CD4-positive, alpha-beta memory T cell (primary cell): Measurements from ENCODE around the gene ATXN1. TPM values are rescaled to one million over a fixed set of nuclear protein-coding genes. Genes with fewer than 3 reads are reported as not detected.

Source experiments
- CTCF ChIA-PET: fragments of 350-600 bp; sonication (Branson Sonifier 250); formaldehyde crosslinking; loops from one replicate; lab custom pipeline; 2021; ENCODE audit warnings: inconsistent platforms; ENCODE audit not compliant: partially characterized antibody; lab: Charles Lee
- POLR2A ChIA-PET: fragments of 350-600 bp; sonication (Branson Sonifier 250); formaldehyde crosslinking; loops from one replicate; lab custom pipeline; 2021; ENCODE audit not compliant: partially characterized antibody; lab: Charles Lee
- DNase-seq, 5 donors: peaks; one replicate each; pipeline versions ENCODE4 v3.0.0 to v3.0.0-alpha.2; 2020 to 2022; ENCODE audit warnings: mixed read lengths in 1 of 5
- H3K27ac ChIP-seq: one replicate; pipeline ENCODE4 v1.7.0; 2013; ENCODE audit warnings: low read depth, low read length
- H3K27me3 ChIP-seq: 2 replicates; pipeline ENCODE4 v1.7.0; 2013; ENCODE audit warnings: mild to moderate bottlenecking, low read length, moderate library complexity; ENCODE audit not compliant: insufficient read depth
- H3K36me3 ChIP-seq: 2 replicates; pipeline ENCODE4 v1.7.0; 2013; ENCODE audit warnings: mild to moderate bottlenecking, low read length, moderate library complexity; ENCODE audit not compliant: insufficient read depth
- H3K4me1 ChIP-seq: 2 replicates; pipeline ENCODE4 v1.7.0; 2013; ENCODE audit warnings: mild to moderate bottlenecking, low read length, moderate library complexity; ENCODE audit not compliant: insufficient read depth
- H3K4me3 ChIP-seq, 2 donors: one replicate each; pipeline ENCODE4 v1.7.0; 2013; ENCODE audit warnings: low read length in 2 of 2, mild to moderate bottlenecking in 1 of 2
- H3K9me3 ChIP-seq, 2 donors: one replicate each; pipeline ENCODE4 v1.7.0; 2013; ENCODE audit warnings: low read length in 2 of 2, control low read depth in 1 of 2; ENCODE audit not compliant: control insufficient read depth in 1 of 2
- H3K27ac Mint-ChIP-seq, 7 donors: one replicate each; pipeline ENCODE4 v1.8.0; 2020 to 2021; ENCODE audit warnings: mixed read lengths in 7 of 7, mild to moderate bottlenecking in 6 of 7, inconsistent platforms in 3 of 7, moderate library complexity in 3 of 7
- H3K27me3 Mint-ChIP-seq, 2 donors: one replicate each; pipeline ENCODE4 v1.8.0; 2020 to 2021; ENCODE audit warnings: mixed read lengths in 2 of 2
- H3K36me3 Mint-ChIP-seq, 2 donors: one replicate each; pipeline ENCODE4 v1.8.0; 2020 to 2021; ENCODE audit warnings: mixed read lengths in 2 of 2, inconsistent platforms in 1 of 2, mild to moderate bottlenecking in 1 of 2
- H3K4me1 Mint-ChIP-seq, 4 donors: one replicate each; pipeline ENCODE4 v1.8.0; 2020 to 2021; ENCODE audit warnings: mixed read lengths in 4 of 4, mild to moderate bottlenecking in 1 of 4
- H3K4me3 Mint-ChIP-seq, 8 donors: one replicate each; pipeline ENCODE4 v1.8.0; 2020 to 2021; ENCODE audit warnings: mixed read lengths in 8 of 8, mild to moderate bottlenecking in 7 of 8, moderate library complexity in 6 of 8, inconsistent platforms in 3 of 8
- H3K9me3 Mint-ChIP-seq, 8 donors: one replicate each; pipeline ENCODE4 v1.8.0; 2020 to 2021; ENCODE audit warnings: mixed read lengths in 8 of 8, mild to moderate bottlenecking in 5 of 8, inconsistent platforms in 3 of 8, moderate library complexity in 1 of 8
- intact Hi-C: fragments of 100-400 bp; cut with micrococcal nuclease; formaldehyde crosslinking; loops from one replicate; pipeline ENCODE4 v1.15.1; 2023
- polyA plus RNA-seq, 2 donors: library from polyadenylated mRNA; unstranded; fragments of 300-500 nt; fragmentation: Illumina TruSeq; gene quantifications; one replicate each; pipeline ENCODE4 v1.2.3, GENCODE V29; 2021
- total RNA-seq, 2 experiments: library from RNA; stranded (reverse); gene quantifications; one replicate each; pipeline ENCODE4 v1.2.3, GENCODE V29; 2021

The ATXN1 gene
- total and polyA plus RNA-seq, 4 experiments from 2014 or later, result 10.5 to 97.4 (median 56.9) TPM

DNA sequence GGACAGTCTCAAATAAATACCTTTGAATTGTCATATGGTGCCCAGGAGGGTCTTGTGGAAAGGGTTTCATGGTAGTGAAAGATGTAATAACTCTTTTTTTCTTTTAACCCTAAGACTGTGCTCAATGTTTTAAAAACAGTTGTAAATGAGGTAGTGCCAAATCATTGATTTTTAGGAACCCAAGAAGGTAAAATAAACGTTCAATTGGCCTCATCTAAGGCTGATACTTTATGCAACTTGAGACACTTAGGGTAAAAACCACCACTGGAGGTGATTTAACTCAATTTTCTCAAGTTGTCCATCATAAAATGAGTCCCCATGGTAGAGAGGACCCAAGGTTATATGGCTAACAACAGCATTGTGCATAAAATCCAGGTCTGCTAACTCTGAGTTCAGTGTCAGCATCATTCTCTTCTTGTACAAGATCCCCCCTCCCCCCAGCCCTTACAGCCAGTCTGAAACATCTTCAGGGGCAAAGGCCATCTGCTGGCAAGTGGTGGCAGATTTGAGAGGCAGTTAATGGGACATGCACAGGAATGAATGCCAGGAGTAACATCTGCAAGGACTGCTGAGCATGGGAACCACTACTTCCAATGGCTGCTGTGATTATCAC lies 278.5 kb downstream of the ATXN1 start:
- intact Hi-C loops, result loop anchor here (2.0 to 5.0 kb wide), 2 partner anchors 46 to 161 kb away; no protein-coding TSS in a partner anchor
- peak overlapping the region; percentile 20 to 84 (median 65) for H3K4me3 Mint-ChIP-seq
- no peaks in the 10 kb centered on the region for H3K27me3 ChIP-seq
- H3K27ac Mint-ChIP-seq, result peak overlapping the region; percentile 90 to 99 (median 96)
- peak overlapping the region; percentile 75 for H3K27ac ChIP-seq
- DNase-seq, result no peak
- no peaks in the 10 kb centered on the region for H3K36me3 ChIP-seq
- H3K4me3 ChIP-seq, result no peak overlapping the region
- peaks cover 35 to 38% of the 10 kb centered on the region in 2 donors for H3K36me3 Mint-ChIP-seq
- H3K4me1 Mint-ChIP-seq, result peaks cover 70 to 88% (median 79%) of the 10 kb centered on the region in 4 donors
- H3K9me3 ChIP-seq, result no peaks in the 10 kb centered on the region
- peaks cover 89% of the 10 kb centered on the region for H3K4me1 ChIP-seq
- no peaks in the 10 kb centered on the region for H3K9me3 Mint-ChIP-seq
- ChIA-PET POLR2A (interaction anchor here (1.0 to 2.8 kb wide), 3 partner anchors 45 to 279 kb away, joined by 4 to 16 read pairs (median 5); partner anchors contain the start of gene ATXN1), CTCF (interaction anchor here (1.1 to 2.3 kb wide), 2 partner anchors 16 to 29 kb away, joined by 3 to 7 read pairs; no protein-coding TSS in a partner anchor)
- H3K27me3 Mint-ChIP-seq, result no peaks in the 10 kb centered on the region

DNA sequence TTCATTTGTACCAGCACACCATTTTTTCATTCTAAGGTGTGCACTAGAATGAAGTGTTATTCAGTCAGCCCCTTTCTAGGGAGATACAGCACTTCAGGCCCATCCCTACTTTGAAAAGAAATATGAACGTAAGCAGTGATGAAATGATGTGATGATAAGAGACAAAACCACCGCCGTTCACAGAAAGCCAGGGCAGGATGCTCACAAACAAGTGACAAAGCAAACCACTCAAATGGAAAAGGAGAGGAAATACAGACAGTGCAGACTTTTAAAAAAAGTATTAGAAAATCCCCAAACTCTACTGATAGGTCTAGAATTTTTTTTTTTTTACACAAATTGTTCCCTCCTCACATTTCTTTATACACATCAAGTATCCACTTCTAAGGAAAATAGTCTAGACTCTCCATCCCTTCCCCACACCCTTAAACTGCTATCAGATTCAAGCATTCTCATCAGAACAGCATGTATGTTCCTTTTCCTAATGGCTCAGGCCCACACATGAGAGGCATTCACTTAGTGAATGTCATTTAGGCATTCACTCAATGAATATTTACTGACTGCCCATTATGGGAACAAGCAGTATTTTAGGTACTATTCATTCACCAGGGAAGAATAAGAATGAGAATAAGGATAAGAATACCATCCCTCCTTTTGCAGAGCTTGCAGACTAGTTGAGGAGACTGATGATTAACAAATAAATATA lies 279.4 kb downstream of the ATXN1 start:
- Mint-ChIP-seq H3K27me3 (no peaks in the 10 kb centered on the region), H3K9me3 (no peaks in the 10 kb centered on the region), H3K27ac (peak overlapping the region; percentile 88 to 99 (median 95)), H3K4me3 (peak overlapping the region; percentile 3 to 76 (median 52)), H3K36me3 (peaks cover 39 to 46% of the 10 kb centered on the region in 2 donors), H3K4me1 (peaks cover 66 to 88% (median 77%) of the 10 kb centered on the region in 4 donors)
- H3K27me3 ChIP-seq, result no peaks in the 10 kb centered on the region
- H3K36me3 ChIP-seq, result no peaks in the 10 kb centered on the region
- peak overlapping the region; percentile 75 for H3K27ac ChIP-seq
- intact Hi-C loops, result loop anchor here (1.0 to 5.0 kb wide), 4 partner anchors 45 to 279 kb away; partner anchors contain the start of gene ATXN1
- DNase-seq, result peak; percentile 84 to 92 (median 88)
- ChIA-PET POLR2A (interaction anchor here (0.9 to 2.8 kb wide), 4 partner anchors 42 to 280 kb away, joined by 3 to 16 read pairs (median 3); partner anchors contain the start of gene ATXN1), CTCF (interaction anchor here (1.1 to 2.3 kb wide), 4 partner anchors 11 to 231 kb away, joined by 3 to 8 read pairs (median 8); no protein-coding TSS in a partner anchor)
- H3K4me1 ChIP-seq, result peaks cover 81% of the 10 kb centered on the region
- H3K4me3 ChIP-seq, result no peak overlapping the region
- H3K9me3 ChIP-seq, result no peaks in the 10 kb centered on the region

DNA sequence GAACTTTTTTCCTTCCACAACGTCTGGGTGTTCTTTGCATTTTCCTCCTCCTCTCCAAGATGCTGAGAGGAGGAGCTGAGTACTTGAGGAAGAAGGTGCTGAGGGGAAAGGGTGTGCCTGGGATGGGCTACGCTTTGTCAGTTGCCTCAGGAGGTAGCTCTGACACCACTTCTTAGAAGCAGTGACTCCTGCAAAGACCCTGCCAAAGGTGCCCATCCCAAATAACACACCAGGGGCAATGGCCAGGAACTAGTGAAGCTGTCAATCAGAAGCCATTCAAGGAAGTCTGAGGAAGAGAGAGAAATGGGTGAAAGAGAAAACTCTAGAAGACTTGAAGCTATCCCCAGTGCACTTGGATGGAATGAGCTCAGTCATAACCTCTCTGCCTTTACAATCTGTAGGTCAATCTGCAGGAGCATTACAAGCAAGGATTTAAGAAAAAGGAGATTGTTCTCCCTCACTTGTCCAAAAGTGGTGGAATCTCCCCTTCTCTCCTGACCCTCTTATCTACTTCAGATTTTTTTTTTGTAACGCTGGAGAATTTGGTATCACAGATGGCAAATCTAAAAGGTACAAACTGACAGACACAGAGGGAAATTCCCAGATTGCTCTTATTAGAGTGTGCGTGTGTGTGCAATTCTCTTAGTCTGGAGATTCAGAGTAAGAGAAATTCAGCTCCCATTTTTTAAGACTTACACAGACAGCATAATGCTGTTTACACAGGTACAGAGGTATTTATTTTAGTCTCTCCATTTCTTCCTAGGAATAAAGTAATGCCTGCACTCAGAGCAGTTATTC lies 280.3 kb downstream of the ATXN1 start:
- no peak overlapping the region for H3K4me3 ChIP-seq
- POLR2A ChIA-PET, result interaction anchor here (0.5 to 2.8 kb wide), 7 partner anchors 8 to 281 kb away, joined by 3 to 16 read pairs (median 3); partner anchors contain the start of gene ATXN1
- H3K9me3 ChIP-seq, result no peaks in the 10 kb centered on the region
- H3K4me1 Mint-ChIP-seq, result peaks cover 63 to 88% (median 73%) of the 10 kb centered on the region in 4 donors
- peaks cover 40 to 48% of the 10 kb centered on the region in 2 donors for H3K36me3 Mint-ChIP-seq
- H3K27ac ChIP-seq, result peak overlapping the region; percentile 75
- DNase-seq, result peak in 3 of 5 donors; percentile 12 to 45 (median 42)
- peaks cover 73% of the 10 kb centered on the region for H3K4me1 ChIP-seq
- peak overlapping the region in 6 of 8 donors; percentile 15 to 76 (median 52) for H3K4me3 Mint-ChIP-seq
- CTCF ChIA-PET, result interaction anchor here (1.3 to 2.3 kb wide), 3 partner anchors 10 to 231 kb away, joined by 7 to 8 read pairs (median 8); no protein-coding TSS in a partner anchor
- H3K27me3 Mint-ChIP-seq, result no peaks in the 10 kb centered on the region
- H3K27me3 ChIP-seq, result no peaks in the 10 kb centered on the region
- H3K27ac Mint-ChIP-seq, result peak overlapping the region; percentile 88 to 99 (median 95)
- intact Hi-C loops, result loop anchor here (1.0 to 5.0 kb wide), 3 partner anchors 60 to 280 kb away; partner anchors contain the start of gene ATXN1
- no peaks in the 10 kb centered on the region for H3K36me3 ChIP-seq
- no peaks in the 10 kb centered on the region for H3K9me3 Mint-ChIP-seq

DNA sequence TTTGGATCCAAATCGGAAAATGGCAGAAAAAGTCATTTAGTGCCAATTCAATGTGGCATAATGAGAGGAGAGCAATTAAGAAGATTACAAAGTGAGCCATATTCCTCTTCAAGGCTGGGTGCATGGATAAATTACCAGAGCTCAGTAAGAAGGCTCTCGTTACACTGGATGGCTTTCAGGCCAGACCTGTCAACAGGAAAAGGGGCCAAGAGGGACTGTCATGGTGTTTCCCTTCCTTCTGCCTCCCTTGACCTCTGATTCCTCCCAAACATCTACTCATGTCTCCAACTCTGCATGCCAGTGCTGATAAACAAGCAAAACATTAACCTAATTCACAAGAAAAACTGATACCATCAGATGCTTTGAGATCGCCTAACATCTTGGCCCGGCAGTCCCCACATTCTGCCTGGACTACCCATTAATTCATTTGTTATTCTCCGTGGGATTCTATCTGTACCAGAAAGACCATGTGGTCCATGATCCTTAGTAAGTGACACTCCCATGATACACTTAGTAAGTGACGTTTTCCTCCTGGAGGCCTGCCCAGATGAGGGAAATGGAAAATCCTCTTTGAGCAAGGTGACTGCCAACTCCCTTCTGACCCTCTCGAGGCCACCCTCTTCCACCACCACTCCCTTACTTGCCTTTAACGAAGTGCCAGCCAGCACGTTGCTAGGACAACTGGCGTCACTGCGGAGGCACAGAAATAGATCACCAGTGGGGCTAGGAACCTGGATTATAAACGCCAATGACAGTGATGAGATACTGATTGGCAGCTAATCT lies 283.7 kb downstream of the ATXN1 start:
- intact Hi-C loops, result no loop called here
- Histone ChIP-seq H3K4me3 (no peak overlapping the region), H3K9me3 (no peaks in the 10 kb centered on the region), H3K27ac (no peak overlapping the region), H3K27me3 (no peaks in the 10 kb centered on the region), H3K4me1 (peaks cover 71% of the 10 kb centered on the region), H3K36me3 (no peaks in the 10 kb centered on the region)
- ChIA-PET CTCF (interaction anchor here (1.1 kb wide), 1 partner anchor 68 kb away, joined by 3 read pairs; no protein-coding TSS in a partner anchor), POLR2A (interaction anchor here (1.5 kb wide), 1 partner anchor 285 kb away, joined by 3 read pairs; no protein-coding TSS in a partner anchor)
- no peak for DNase-seq
- H3K36me3 Mint-ChIP-seq, result peaks cover 32 to 42% of the 10 kb centered on the region in 2 donors
- peaks cover 0 to 3% of the 10 kb centered on the region in 2 donors for H3K27me3 Mint-ChIP-seq
- peaks cover 0 to 5% (median 0%) of the 10 kb centered on the region in 8 donors for H3K9me3 Mint-ChIP-seq
- H3K4me3 Mint-ChIP-seq, result peak overlapping the region in 2 of 8 donors; percentile 6 to 19
- H3K4me1 Mint-ChIP-seq, result peaks cover 60 to 86% (median 72%) of the 10 kb centered on the region in 4 donors
- H3K27ac Mint-ChIP-seq, result peak overlapping the region; percentile 12 to 95 (median 48)

DNA sequence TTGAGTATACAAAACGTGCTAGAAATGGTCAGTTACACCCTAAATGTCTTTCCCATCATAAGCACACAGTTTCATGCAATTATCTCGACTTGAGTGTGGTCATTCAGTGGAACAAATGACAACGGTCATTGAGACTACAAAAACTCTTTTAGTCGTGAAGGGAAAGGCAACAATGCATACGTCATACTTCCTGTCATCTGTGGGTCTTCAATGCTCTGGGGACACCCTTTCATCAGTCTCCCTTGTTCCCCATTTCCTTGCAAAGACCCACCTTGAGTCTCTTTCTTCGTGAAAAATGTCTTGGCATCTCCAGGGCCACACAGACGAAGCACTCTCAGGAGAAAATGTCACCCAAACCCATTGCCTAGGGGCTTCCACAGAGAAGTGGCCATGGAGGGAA lies 284.4 kb downstream of the ATXN1 start:
- H3K4me1 Mint-ChIP-seq, result peaks cover 63 to 86% (median 72%) of the 10 kb centered on the region in 4 donors

DNA sequence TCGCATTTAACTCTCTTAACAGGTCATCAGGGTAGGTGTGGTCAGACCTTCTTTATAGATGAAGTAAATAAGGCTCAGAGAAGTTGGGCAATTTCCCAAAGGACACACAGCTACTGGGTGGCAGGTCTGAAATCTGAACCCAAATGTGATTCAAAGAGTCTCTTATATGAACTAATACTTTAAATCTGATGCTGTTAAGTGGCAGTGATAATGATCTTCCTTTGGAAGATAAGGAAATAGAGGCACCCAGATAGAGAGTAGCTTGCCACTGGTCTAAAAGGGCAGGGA lies 285.8 kb downstream of the ATXN1 start:
- peak overlapping the region in 1 of 8 donors; percentile 84 for H3K4me3 Mint-ChIP-seq
- Histone ChIP-seq H3K4me3 (no peak overlapping the region), H3K9me3 (no peaks in the 10 kb centered on the region), H3K4me1 (peaks cover 70% of the 10 kb centered on the region), H3K36me3 (no peaks in the 10 kb centered on the region), H3K27me3 (no peaks in the 10 kb centered on the region), H3K27ac (peak overlapping the region; percentile 52)
- ChIA-PET POLR2A (no interaction called here), CTCF (interaction anchor here (0.6 kb wide), 1 partner anchor 61 kb away, joined by 3 read pairs; no protein-coding TSS in a partner anchor)
- intact Hi-C loops, result no loop called here
- H3K4me1 Mint-ChIP-seq, result peaks cover 60 to 84% (median 69%) of the 10 kb centered on the region in 4 donors
- H3K27me3 Mint-ChIP-seq, result peaks cover 0 to 3% of the 10 kb centered on the region in 2 donors
- DNase-seq, result no peak
- H3K27ac Mint-ChIP-seq, result peak overlapping the region; percentile 83 to 97 (median 92)
- peaks cover 0 to 5% (median 0%) of the 10 kb centered on the region in 8 donors for H3K9me3 Mint-ChIP-seq
- peaks cover 23 to 29% of the 10 kb centered on the region in 2 donors for H3K36me3 Mint-ChIP-seq

More for the DNA sequence above, 284.4 kb downstream of the ATXN1 start:
- Mint-ChIP-seq H3K9me3 (peaks cover 0 to 5% (median 0%) of the 10 kb centered on the region in 8 donors), H3K36me3 (peaks cover 32 to 39% of the 10 kb centered on the region in 2 donors), H3K27ac (peak overlapping the region in 6 of 7 donors; percentile 44 to 95 (median 63)), H3K27me3 (peaks cover 0 to 3% of the 10 kb centered on the region in 2 donors), H3K4me3 (peak overlapping the region in 1 of 8 donors; percentile 21)
- ChIA-PET CTCF (no interaction called here), POLR2A (interaction anchor here (0.6 to 1.5 kb wide), 2 partner anchors 117 to 285 kb away, joined by 3 read pairs; no protein-coding TSS in a partner anchor)
- Histone ChIP-seq H3K27ac (no peak overlapping the region), H3K4me1 (peaks cover 71% of the 10 kb centered on the region), H3K27me3 (no peaks in the 10 kb centered on the region), H3K36me3 (no peaks in the 10 kb centered on the region), H3K9me3 (no peaks in the 10 kb centered on the region), H3K4me3 (no peak overlapping the region)
- DNase-seq, result no peak
- intact Hi-C loops, result no loop called here
